OCI-LY1 (cell line): ENCODE data around the gene MRPL53.

ENCODE experiments used
- H2AFZ ChIP-seq: fragments of 200-600 bp; sonication (generic), shearing (Covaris generic); 2 replicates; pipeline ENCODE4 v1.6.0; 2014; ENCODE audit warnings: antibody characterized with exemption, mild to moderate bottlenecking, low read length
- H3F3A ChIP-seq: fragments of 200-600 bp; sonication (generic), shearing (Covaris generic); 2 replicates; pipeline ENCODE4 v1.6.0; 2014; ENCODE audit warnings: mild to moderate bottlenecking, antibody characterized with exemption, low read length, moderate library complexity; ENCODE audit not compliant: insufficient read depth
- H3K27ac ChIP-seq: fragments of 200-600 bp; sonication (generic); 2 replicates; pipeline ENCODE4 v1.5.1; 2014; ENCODE audit warnings: low read length, mixed run types, mild to moderate bottlenecking, low read depth; ENCODE audit not compliant: poor library complexity, severe bottlenecking
- H3K27me3 ChIP-seq: fragments of 200-600 bp; sonication (generic); 2 replicates; pipeline ENCODE4 v1.6.0; 2014; ENCODE audit warnings: antibody characterized with exemption, mild to moderate bottlenecking, low read length, moderate library complexity; ENCODE audit not compliant: insufficient read depth
- H3K36me3 ChIP-seq: fragments of 200-600 bp; sonication (generic); 2 replicates; pipeline ENCODE4 v1.6.1; 2014; ENCODE audit warnings: mild to moderate bottlenecking, antibody characterized with exemption, low read length, moderate library complexity, mixed read lengths; ENCODE audit not compliant: insufficient read depth
- H3K4me1 ChIP-seq: fragments of 200-600 bp; sonication (generic); 2 replicates; pipeline ENCODE4 v1.5.1; 2014; ENCODE audit warnings: mild to moderate bottlenecking, low read length, moderate library complexity; ENCODE audit not compliant: insufficient read depth, severe bottlenecking
- H3K4me2 ChIP-seq: fragments of 200-600 bp; sonication (generic), shearing (Covaris generic); 2 replicates; pipeline ENCODE4 v1.6.1; 2014; ENCODE audit warnings: low read length
- H3K4me3 ChIP-seq: fragments of 200-600 bp; sonication (generic); 2 replicates; pipeline ENCODE4 v1.5.1; 2014; ENCODE audit warnings: low read length, low read depth, mild to moderate bottlenecking, mixed read lengths; ENCODE audit not compliant: poor library complexity, severe bottlenecking
- H3K79me2 ChIP-seq: fragments of 200-600 bp; shearing (Covaris generic); 2 replicates; pipeline ENCODE4 v1.6.1; 2016; ENCODE audit warnings: mixed run types, low read length, mixed read lengths; ENCODE audit not compliant: insufficient read depth
- H3K9ac ChIP-seq: fragments of 200-600 bp; sonication (generic), shearing (Covaris generic); 2 replicates; pipeline ENCODE4 v1.6.1; 2014; ENCODE audit warnings: mild to moderate bottlenecking, low read length, mixed read lengths
- H3K9me2 ChIP-seq: fragments of 200-600 bp; sonication (generic), shearing (Covaris generic); 2 replicates; pipeline ENCODE4 v1.6.1; 2014; ENCODE audit warnings: low read depth, mild to moderate bottlenecking, low read length, mixed read lengths
- H3K9me3 ChIP-seq: fragments of 200-600 bp; shearing (Covaris generic); 2 replicates; pipeline ENCODE4 v1.6.1; 2014; ENCODE audit warnings: low read length, mixed read lengths
- H4K20me1 ChIP-seq: fragments of 200-600 bp; sonication (generic), shearing (Covaris generic); 2 replicates; pipeline ENCODE4 v1.6.0; 2016; ENCODE audit warnings: mild to moderate bottlenecking, low read length; ENCODE audit not compliant: insufficient read depth
- CTCF ChIP-seq: fragments of 200-600 bp; sonication (generic), shearing (Covaris generic); IDR thresholded peaks from 2 replicates; pipeline ENCODE4 v1.5.1; 2017; ENCODE audit warnings: mild to moderate bottlenecking, antibody characterized with exemption, low read length, moderate library complexity, mixed read lengths
- EZH2 ChIP-seq: fragments of 200-600 bp; sonication (generic), shearing (Covaris generic); IDR thresholded peaks from 2 replicates; pipeline ENCODE4 v1.8.0; 2017; ENCODE audit warnings: borderline replicate concordance, mixed run types, mild to moderate bottlenecking, antibody characterized with exemption, low read length, moderate library complexity, mixed read lengths

The MRPL53 gene

GRCh38 chr2:74499940-74500577 is 27.6 kb upstream of the MRPL53 start:
- Histone ChIP-seq H2AFZ (no peak overlapping the region), H3K4me1 (peaks cover 15% of the 10 kb centered on the region), H3K27me3 (peaks cover 25% of the 10 kb centered on the region; the same call in 1 of the 2 replicates)

GRCh38 chr2:74499267-74499939 is 26.9 kb upstream of the MRPL53 start, which contains the start of gene LBX2:
Gene LBX2 (minus strand): TSS chr2:74499603. CDS start chr2:74499537, 66 bp downstream.
- no peaks in the 10 kb centered on the region for H3K79me2 ChIP-seq
- no peaks in the 10 kb centered on the region for H3K9me2 ChIP-seq
- H3K27ac ChIP-seq = no peak within 1 kb of the TSS
- H3K27me3 ChIP-seq = peaks cover 25% of the 10 kb centered on the region; the same call in 1 of the 2 replicates
- no peaks in the 10 kb centered on the region for H3K9me3 ChIP-seq
- H3K4me3 ChIP-seq = peak within 1 kb of the TSS; percentile 45
- no peak within 1 kb of the TSS for H2AFZ ChIP-seq
- no peaks in the 10 kb centered on the region for H3F3A ChIP-seq
- H3K36me3 ChIP-seq = no peaks in the 10 kb centered on the region; the same call in 1 of the 2 replicates
- H4K20me1 ChIP-seq = no peaks in the 10 kb centered on the region
- peaks cover 15% of the 10 kb centered on the region for H3K4me1 ChIP-seq
- TF ChIP-seq CTCF = no peak
- no peak for TF ChIP-seq EZH2
- H3K4me2 ChIP-seq = peak within 1 kb of the TSS; percentile 60; the same call in 1 of the 2 replicates
- no peak within 1 kb of the TSS for H3K9ac ChIP-seq

More at GRCh38 chr2:74499940-74500577, 27.6 kb upstream of the MRPL53 start:
- no peak overlapping the region for H3K4me2 ChIP-seq
- no peaks in the 10 kb centered on the region for H3F3A ChIP-seq
- no peaks in the 10 kb centered on the region for H3K9me3 ChIP-seq
- TF ChIP-seq EZH2 (no peak), CTCF (no peak)
- no peaks in the 10 kb centered on the region for H3K79me2 ChIP-seq
- no peak overlapping the region for H3K27ac ChIP-seq
- H3K4me3 ChIP-seq = no peak overlapping the region
- H3K36me3 ChIP-seq = peaks cover 5% of the 10 kb centered on the region
- no peaks in the 10 kb centered on the region for H3K9me2 ChIP-seq
- H4K20me1 ChIP-seq = no peaks in the 10 kb centered on the region
- no peak overlapping the region for H3K9ac ChIP-seq

- H3K27me3 ChIP-seq = peaks cover 25% of the 10 kb centered on the region; the same call in 1 of the 2 replicates
- H3K27ac ChIP-seq = no peak overlapping the region
- peak overlapping the region; percentile 60 for H3K4me2 ChIP-seq
- H2AFZ ChIP-seq = no peak overlapping the region
- H4K20me1 ChIP-seq = no peaks in the 10 kb centered on the region
- H3K9me2 ChIP-seq = no peaks in the 10 kb centered on the region
- H3K4me3 ChIP-seq = peak overlapping the region; percentile 45
- H3K36me3 ChIP-seq = peaks cover 3% of the 10 kb centered on the region
- H3K9me3 ChIP-seq = no peaks in the 10 kb centered on the region
- no peaks in the 10 kb centered on the region for H3F3A ChIP-seq
- H3K79me2 ChIP-seq = no peaks in the 10 kb centered on the region
- TF ChIP-seq EZH2 (no peak), CTCF (no peak)
- H3K4me1 ChIP-seq = peaks cover 15% of the 10 kb centered on the region
- no peak overlapping the region for H3K9ac ChIP-seq
Measured at GRCh38 chr2:74498500-74499266, 26.2 kb upstream of the MRPL53 start.
